HG03159 (cell line): ENCODE data around the gene SCO2.

Experiments used
- ATAC-seq: cut with Tn5 transposase; IDR thresholded peaks from one replicate; pipeline ENCODE4 v1.9.1; 2021; ENCODE audit warnings: mild to moderate bottlenecking, moderate library complexity; ENCODE audit not compliant: unreplicated experiment

The SCO2 gene

DNA sequence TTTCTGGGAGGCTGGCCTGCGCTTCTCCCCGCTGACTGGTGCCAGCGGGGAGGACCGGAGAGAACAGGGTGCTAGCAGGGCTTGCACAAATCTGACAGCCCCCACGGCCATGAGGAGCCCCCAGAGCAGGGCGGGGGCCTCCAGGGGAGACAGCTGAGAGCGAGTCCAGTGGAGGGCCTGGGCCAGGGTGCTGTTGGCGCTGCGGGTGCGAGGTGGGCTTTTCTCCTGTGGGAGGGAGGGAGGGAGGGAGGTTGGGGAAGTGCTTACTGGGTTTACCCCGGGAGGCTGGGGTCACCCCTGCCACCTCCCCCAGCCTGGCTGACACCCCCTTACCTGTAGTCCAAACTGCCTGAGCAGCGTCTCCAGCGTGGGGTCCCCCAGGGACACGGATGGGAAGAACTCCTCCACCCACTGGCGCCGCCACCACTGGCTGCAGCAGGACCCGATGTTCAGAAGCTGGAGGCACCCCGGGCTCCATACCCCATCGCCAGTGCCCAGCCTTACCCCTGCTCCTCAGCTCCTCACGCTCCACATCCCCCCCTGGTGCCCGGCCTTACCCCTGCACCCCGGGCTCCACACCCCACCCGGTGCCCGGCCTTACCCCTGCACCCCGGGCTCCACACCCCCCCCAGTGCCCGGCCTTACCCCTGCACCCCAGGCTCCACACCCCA lies 21.8 kb downstream of the SCO2 start:
- no peak for ATAC-seq

DNA sequence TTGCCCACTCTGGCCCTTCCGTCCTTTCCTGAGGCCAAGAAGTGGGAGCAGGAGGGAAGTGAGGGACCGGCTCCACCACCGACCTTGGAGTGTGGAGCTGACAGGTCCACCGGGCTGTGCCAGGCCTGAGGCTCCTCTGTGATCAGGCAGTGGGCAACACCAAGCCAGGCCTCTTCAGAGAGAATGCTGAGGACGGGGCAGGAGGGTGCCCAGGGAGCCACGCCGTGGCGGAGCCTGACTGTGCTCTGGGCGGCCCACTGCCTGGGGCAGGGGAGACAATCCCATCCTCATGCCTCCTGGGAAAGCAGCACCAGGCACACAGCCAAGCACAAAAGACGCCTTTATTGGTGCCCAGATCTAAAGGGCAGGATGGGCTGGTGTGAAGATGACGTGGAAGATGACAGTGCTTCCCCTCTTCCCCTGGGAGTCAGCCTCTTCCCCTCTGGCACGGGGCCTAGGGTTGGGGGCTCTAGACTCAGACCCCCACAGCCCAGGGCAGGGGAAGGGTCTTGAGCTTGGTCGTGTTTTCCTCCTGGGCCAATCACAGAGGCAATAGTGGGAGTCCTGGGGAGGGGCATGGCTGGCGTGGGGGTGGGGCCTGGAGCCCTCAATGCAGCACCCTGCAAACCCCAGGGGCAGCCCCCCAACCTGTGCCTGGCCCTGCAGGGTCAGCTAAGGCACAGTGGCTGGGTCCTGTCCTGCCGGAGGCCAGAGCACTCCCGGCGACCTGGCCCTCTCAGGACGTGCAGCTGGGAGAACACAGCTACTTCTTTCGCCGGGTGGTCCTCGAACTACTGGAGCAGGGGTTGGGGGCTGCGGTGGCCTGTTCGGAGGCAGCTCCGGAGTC lies 22.5 kb downstream of the SCO2 start:
- no peak for ATAC-seq

DNA sequence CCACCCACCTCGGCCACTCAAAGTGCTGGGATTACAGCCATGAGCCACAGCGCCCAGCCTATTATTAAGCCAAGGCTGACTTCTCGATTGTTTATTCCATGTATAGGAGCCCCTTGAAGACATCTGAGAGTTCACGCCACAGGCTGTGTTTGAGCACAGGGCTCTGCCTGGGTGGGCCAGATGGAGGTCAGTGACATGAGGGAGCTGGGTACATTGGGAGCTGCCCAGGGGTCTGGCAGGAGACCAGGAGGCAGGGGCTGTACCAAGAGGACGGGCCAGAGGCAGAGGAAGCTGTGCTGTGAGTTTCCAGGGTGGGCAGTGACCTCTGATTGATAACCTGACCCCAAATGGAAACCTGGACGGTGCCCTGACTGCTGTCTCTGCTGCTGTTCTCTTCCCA lies 23.3 kb downstream of the SCO2 start:
- ATAC-seq, result no peak

DNA sequence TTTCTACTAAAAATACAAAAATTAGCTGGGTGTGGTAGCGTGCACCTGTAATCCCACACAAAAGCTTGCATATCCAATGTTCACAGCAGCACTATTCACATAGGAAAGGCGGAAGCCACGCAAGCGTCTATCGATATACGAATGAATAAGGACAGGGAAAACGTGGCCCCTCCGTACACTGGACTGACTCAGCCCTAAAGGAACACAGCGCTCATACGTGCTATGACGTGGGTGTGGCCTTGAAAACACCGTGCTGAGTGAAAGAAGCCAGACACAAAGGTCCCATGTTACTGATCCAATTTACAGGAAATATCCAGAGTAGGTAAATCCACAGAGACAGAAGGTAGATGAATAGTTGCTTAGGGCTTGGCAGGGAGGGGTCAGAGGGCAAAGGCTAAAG lies 24.9 kb downstream of the SCO2 start:
- no peak for ATAC-seq

DNA sequence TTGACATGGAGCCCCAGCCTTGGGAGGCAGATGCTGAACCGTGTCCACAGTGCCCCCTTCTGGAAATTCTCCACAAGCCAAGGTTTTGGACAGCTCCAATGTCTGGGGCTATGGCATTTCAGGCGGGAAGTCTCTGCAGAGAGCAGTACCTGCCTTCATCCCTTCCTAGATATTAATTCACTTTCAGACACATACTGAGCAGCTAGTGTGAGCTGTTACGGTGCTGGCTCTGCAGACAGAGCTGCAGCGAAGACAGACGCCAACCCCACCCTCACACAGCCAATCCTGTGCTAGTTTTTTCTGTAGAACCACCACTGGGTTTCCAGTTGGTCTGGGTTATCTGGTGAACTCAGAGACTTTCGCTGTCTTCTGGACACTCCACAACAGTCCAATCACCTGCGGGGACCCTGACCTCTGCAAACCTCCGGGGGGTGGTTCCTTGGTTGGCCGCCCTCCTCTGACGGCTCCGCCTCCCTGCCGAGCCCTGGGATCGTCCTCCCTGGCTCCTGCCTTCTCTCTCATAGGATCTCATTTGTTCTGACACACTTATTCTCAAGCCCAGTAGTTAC lies 27.0 kb downstream of the SCO2 start:
- no peak for ATAC-seq

DNA sequence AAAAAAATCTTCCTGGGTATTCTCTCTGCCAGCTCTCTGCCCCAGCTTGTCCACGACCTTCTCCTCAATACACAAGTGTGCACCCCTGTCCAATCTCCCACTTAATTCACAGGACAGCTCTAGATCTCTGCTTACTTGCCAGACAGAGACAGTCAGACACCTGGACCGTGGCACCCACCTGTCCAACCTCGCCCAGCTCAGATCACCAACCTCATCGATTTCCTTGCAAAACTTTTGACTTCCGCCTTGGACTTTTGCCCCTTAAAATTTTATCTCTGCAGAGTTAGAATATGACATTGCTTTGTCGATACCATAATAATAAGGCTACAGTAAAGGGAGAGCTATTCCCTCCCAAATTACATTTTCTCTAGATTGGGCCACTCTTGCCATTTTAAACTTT lies 28.3 kb downstream of the SCO2 start:
- ATAC-seq, result no peak

DNA sequence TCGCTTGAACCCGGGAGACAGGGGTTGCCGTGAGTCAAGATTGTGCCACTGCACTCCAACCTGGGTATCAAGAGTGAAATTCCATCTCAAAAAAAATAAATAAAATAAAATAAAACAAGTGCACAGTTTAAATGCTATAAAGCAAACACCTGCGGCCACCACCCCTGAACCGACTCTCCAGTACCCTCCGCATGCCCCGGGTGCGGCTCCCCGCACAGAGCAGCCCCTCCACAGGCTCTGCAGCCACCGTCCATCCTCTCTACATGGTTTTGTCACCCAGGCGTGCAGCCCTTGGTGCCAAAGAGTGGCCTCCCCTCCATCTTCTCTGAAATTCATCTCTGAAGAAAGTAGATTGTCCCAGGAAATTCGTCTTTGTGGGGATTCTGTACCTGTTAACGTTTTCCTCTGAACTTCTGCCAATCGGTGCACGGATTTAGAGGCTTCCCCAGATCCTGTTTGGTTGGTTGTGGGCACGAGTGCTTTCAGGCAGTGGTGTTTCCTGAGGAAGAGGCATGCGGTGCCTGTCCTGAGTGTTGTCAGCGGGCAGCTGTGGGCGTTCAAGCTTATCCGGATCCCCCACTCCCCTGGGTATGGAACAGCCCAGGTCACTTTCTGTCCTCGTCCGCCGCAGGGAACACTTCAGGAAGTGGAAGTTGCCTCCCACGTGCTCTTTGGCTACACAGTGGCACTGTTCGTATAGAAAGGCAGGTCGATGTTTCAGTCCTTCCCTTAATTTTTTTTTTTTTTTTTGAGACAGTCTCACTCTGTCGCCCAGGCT lies 34.7 kb downstream of the SCO2 start:
- no peak for ATAC-seq

DNA sequence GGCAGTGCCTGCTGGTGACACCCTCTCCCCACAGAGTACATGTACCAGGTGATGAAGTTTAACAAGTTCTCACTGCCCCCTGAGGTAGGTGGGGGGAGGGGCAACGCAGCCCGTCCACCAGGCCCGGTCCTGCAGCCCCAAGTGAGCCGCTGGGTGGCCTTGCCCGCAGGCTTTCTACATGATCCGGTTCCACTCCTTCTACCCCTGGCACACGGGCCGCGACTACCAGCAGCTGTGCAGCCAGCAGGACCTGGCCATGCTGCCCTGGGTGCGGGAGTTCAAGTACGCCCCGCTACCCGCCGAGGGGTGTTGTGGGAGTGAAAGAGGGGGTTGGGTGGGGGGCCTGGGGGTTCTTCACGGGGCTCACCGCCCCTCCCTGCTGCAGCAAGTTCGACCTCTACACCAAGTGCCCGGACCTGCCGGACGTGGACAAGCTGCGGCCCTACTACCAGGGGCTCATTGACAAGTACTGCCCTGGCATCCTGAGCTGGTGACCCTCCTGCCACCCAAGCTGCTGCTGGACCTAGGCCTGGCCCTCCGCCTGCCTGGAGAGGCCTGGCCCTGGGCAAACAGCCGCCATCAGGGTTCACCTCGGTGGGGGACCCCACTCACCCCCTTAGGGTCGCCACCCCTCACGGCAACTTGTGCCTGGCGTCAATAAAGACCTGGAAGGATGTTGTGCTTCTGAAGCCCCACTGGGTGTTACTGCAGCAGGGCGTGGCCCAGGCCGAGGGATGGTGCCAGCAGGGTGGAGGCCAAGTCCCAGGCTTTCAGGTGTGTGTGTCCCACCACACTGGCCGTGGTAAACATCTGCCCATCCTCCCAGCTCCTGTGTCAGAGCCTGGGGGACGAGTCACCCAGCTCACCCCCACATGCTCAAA lies 35.8 kb downstream of the SCO2 start:
- no peak for ATAC-seq

DNA sequence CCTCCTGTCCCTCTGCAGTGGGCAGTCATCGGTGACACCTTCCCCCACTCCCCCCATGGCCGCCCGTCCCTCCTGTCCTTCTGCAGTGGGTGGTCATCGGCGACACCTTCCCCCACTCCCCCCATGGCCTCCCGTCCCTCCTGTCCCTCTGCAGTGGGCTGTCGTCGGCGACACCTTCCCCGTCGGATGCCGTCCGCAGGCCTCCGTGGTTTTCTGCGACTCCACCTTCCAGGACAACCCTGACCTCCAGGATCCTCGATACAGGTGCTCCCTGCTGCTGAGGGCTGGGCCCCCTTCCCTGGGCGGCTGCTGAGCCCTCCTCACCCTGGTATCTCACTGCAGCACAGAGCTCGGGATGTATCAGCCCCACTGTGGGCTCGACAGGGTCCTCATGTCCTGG lies 36.5 kb downstream of the SCO2 start:
- ATAC-seq, result no peak

DNA sequence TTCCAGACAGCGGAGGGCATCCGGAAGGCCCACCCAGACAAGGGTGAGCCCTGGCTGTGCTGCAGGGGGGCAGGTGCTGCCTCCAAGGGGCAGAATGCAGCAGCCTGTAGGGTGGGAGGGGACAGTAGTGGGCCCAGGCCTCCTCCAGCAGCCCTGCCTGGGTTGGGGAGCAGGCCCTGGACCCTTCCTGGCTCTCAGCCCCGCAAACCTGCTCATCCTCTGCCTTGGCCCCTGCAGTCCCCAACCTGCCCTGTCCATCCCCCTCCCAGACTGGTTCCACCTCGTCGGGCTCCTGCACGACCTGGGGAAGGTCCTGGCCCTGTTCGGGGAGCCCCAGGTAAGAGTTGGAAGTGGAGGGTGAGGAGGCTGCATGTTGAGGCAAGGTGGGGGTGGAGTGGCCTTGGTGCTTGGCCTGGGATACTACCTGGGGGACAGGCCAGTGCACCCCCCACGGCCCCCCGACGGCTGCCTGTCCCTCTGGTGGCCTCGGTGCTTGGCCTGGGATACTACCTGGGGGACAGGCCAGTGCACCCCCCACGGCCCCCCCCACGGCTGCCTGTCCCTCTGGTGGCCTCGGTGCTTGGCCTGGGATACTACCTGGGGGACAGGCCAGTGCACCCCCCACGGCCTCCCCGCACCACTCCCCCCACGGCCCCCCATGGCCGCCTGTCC lies 37.3 kb downstream of the SCO2 start:
- no peak for ATAC-seq

DNA sequence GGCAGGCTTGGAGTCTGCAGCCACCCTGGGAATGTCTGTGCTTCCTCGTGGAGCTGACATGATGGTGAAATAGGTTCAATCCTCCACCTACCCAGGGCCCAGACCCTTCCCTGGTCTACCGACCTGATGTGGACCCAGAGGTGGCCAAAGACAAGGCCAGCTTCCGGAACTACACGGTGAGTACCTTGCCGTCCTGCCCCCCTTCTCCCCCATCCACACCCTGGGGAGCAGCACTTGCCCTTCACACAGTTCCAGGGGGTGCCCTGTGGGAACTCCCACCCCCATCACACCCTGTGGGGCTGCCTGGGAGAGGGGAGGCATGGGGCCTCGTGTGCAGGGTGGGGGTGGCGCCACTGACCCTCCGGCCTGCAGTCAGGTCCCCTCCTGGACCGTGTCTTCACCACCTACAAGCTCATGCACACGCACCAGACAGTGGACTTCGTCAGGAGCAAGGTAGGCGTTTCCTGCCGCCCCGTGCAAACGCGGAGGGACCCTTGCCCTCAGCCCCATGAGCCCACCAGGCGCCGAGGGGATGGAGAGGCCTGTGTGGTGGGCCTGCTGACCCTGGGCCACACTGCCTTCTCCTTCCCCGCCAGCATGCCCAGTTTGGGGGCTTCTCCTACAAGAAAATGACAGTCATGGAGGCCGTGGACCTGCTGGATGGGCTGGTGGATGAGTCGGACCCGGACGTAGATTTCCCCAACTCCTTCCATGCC lies 38.0 kb downstream of the SCO2 start:
- no peak for ATAC-seq

DNA sequence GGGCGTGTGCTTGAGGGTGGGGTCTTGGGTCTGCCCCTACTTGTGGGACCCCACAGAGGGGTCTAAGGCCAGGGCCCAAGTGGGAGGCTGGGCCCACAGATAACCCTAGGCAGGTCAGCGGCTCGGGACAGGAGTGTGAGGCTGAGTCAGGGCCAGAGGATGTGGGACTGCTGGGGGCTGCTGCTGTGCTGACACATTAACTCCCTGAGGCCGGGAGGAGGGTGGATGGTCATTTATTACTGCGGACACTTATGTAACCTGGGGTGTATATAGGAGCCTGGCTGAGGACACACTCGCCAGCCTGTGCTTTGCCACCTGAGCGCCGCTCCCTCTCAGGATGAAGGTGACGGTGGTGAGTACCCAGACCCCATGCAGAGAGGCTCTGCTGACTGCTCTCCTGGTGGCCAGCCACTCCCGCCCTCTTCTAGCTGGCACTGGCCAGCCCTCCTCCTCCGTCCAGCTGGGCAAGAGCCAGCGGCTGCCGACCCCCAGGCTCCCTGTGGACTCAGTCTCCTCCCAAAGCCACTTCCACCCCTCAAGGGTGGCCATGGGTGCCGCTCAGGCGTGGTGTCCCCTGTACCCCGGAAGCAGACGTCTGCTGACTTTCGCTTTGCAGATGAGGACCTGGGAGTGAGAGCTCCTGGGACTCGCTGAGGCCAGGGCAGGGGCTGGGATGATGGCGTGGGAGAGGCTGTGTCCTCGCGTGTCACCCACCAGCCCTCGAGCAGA lies 38.7 kb downstream of the SCO2 start, which contains the start of gene MIOX:
MIOX (plus strand) TSS at position 299 of the 729 bp plus-strand sequence; CDS start at position 338, 39 bp downstream.
- no peak for ATAC-seq

DNA sequence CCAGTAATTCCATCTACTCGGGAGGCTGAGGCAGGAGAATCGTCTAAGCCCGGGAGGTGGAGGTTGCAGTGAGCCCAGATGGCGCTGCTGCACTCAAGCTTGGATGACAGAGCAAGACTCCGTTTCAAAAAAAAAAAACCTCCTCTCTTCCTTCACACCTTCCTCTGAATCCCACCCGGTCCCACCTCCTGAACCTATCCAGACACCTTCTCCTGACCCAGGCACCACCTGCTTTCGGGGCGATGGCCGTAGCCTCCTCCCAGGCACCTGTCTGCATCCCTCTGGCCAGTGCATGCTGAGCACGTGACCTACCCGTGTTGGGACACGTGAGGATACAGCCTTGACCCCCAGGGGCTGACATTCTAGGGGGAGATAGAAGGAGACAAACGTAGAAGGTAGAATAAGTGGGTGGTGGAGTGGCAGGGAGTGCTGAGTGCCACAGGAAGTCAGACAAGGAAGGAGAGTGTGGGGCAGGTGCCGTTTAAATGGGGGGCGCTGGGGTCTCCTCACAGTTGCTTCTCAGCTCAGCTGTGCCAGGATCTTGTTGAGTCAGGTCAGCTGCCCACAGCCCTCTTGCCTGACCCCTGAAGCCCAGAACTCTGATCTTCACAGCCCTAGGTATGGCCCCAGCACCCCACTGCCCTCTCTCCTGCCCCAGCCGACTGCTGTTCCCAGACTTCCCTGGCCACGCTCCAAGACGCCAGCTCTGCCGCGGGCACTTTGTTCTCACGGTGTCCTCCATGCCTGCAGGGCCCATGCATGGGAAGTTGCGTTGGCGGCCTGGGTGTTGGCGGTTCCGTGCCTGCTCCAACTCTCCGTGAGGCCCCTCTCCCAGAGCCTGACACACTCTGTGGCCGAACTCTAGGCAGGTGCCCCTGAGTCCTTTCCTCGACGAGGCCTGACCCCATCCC lies 39.9 kb downstream of the SCO2 start:
- ATAC-seq, result no peak

DNA sequence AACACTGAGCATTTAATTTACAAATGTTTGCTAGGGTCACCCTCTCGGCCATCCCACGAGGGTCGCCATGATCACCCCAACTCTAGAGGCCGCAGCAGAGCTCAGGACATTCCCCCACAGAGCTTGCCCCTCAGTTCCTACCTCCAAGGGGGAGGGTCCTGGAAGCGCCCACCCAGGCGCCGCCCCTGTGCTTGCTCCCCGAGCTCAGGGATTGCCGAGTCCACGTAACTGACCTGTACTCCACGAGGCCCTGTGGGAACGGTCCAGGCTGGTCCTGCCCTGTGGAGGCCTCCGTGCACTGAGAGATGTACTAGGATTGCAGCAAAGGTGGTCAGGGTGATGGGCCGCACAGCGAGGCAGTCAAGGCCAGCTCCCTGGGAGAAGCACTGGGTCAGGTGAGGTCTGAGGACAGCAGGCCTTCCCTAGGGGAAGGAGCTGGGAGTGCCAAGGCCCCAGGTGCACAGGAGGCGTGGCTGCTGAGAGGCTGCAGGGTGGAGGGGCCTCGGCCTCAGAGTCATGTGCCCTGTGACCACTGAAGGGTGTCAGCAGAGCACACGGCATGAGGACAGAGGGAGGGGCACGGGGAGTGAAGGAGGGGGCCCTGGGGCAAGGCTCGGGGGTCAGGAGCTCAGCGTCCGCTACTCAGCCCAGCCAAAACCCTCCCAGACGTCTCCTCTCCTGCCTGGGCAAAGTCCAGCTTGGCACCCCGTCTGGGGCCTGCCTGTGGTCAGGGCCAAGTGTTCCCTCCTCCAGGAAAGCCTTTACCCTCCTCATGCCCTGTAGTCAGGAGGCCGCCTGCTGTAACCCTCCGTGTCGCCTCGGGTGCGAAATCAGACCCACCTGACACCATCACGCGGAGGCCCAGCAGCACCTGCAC lies 41.2 kb downstream of the SCO2 start:
- no peak for ATAC-seq

DNA sequence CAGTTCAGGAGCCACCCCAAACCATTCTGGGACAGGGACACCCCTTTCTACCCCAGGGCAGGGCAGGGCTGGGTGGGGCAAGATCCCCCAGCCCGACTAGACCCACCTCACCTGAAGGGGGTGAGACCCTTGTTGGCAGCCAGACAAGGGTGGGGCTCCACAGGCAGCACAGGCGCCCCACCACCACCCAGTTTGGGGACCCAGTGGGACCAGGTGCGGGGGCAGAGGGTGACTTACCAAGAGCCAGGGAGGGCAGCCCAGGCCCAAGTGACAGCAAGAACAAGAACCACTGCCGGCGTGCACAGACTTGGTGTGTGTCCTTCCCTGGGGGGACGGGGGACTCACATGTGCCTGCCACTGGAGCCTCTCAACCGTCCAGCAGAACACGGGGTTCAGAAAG lies 41.8 kb downstream of the SCO2 start:
- no peak for ATAC-seq

DNA sequence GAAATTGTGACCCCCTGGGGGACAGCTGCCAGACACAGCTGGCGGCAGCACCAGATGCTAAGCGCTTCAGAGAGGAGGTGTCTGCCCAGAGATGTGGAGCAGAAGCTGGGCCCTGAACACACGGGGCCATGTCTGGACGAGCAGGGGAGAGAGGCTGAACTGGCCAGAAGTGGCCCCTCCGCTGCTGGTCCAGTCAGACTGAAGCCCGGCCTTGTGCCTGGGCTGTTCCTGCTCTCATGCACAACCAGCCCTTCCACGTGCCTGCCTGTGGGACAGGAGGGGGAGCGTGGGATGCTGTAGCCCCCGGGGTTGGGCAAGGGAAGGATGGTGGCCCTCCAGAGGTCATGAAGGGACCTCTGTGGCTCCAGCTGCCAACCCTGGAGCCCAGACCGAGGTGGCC lies 42.3 kb downstream of the SCO2 start:
- ATAC-seq, result no peak
